HCT116 (cell line): ENCODE data around the gene BZW2. TPM values are rescaled to one million over a fixed set of nuclear protein-coding genes. Genes with fewer than 3 reads are reported as not detected.

ENCODE experiments used
- ATAC-seq: fragments of 200-7000 bp; cut with Tn5 transposase; 2 replicates; pipeline ENCODE4 v1.9.1; 2020; ENCODE audit warnings: mild to moderate bottlenecking, moderate library complexity
- BruUV-seq: library from RNA; stranded (reverse); fragments of 400-500 nt; replicated peaks from 2 replicates; lab custom pipeline; 2021; lab: Mats Ljungman, UMichigan
- CTCF ChIA-PET: fragments of 300-600 bp; sonication (Branson Sonifier 250); formaldehyde crosslinking; loops from one replicate; lab custom pipeline; 2021; ENCODE audit warnings: antibody characterized with exemption; lab: Charles Lee
- POLR2A ChIA-PET: fragments of 300-600, 350-600 bp; sonication (Branson Sonifier 250); formaldehyde crosslinking; loops from one replicate; lab custom pipeline; 2021; ENCODE audit warnings: antibody characterized with exemption; lab: Charles Lee
- RAD21 ChIA-PET, 2 experiments: fragments of 300-600 bp; sonication (Branson Sonifier 250); formaldehyde crosslinking; loops; one replicate each; lab custom pipeline; 2023; ENCODE audit warnings: low total read pairs in 2 of 2; ENCODE audit not compliant: uncharacterized antibody in 2 of 2, unreplicated experiment in 2 of 2, low non-redundant PET in 1 of 2; lab: Charles Lee
- DNase-seq: peaks from one replicate; pipeline ENCODE4 v3.0.0-alpha.2; 2010; ENCODE audit warnings: low read depth, low spot score
- H2AFZ ChIP-seq: fragments of 200-600 bp; shearing (Covaris generic), sonication (generic); 2 replicates; pipeline ENCODE4 v1.6.1; 2017; ENCODE audit warnings: low read depth, mixed run types, mixed read lengths, antibody characterized with exemption, low read length; ENCODE audit not compliant: poor library complexity, severe bottlenecking
- H3K27ac ChIP-seq: 2 replicates; pipeline ENCODE4 v1.5.1; 2012; ENCODE audit warnings: low read depth, low read length
- H3K27me3 ChIP-seq: fragments of 200-600 bp; sonication (generic); 2 replicates; pipeline ENCODE4 v1.6.1; 2016; ENCODE audit warnings: mixed run types, low read length, mixed read lengths; ENCODE audit not compliant: insufficient read depth
- H3K36me3 ChIP-seq, 2 experiments: fragments of 200-500 bp in 1 of 2; fragments of 200-600 bp in 1 of 2; sonication (Bioruptor generic) in 1 of 2; sonication (generic) in 1 of 2; 2 replicates each; pipeline versions ENCODE4 v1.5.1 to v1.6.1; 2014 to 2016; ENCODE audit warnings: low read length in 2 of 2, inconsistent platforms in 1 of 2, mixed read lengths in 1 of 2, mixed run types in 1 of 2; ENCODE audit not compliant: insufficient read depth in 2 of 2, control insufficient read depth in 1 of 2
- H3K4me1 ChIP-seq, 2 experiments: fragments of 200-600 bp in 1 of 2; sonication (generic) in 1 of 2; 2 replicates each; pipeline versions ENCODE4 v1.5.1 to v1.6.1; 2012 to 2017; ENCODE audit warnings: low read length in 2 of 2, inconsistent platforms in 1 of 2, mild to moderate bottlenecking in 1 of 2, mixed read lengths in 1 of 2, mixed run types in 1 of 2, moderate library complexity in 1 of 2; ENCODE audit not compliant: insufficient read depth in 2 of 2, control insufficient read depth in 1 of 2
- H3K4me2 ChIP-seq: fragments of 200-600 bp; sonication (generic); 2 replicates; pipeline ENCODE4 v1.6.1; 2017; ENCODE audit warnings: mixed run types, low read length, mixed read lengths
- H3K4me3 ChIP-seq, 2 experiments: fragments of 200-600 bp in 1 of 2; sonication (generic) in 1 of 2; replicated peaks in 1 of 2; 2 replicates each; pipeline ENCODE4 v1.5.1; 2011 to 2016; ENCODE audit warnings: low read length in 2 of 2, control low read depth in 1 of 2, low read depth in 1 of 2, mild to moderate bottlenecking in 1 of 2, mixed read lengths in 1 of 2, mixed run types in 1 of 2
- H3K79me2 ChIP-seq: fragments of 200-600 bp; sonication (generic); 2 replicates; pipeline ENCODE4 v1.6.1; 2017; ENCODE audit warnings: mild to moderate bottlenecking, mixed run types, low read length, moderate library complexity, mixed read lengths; ENCODE audit not compliant: insufficient read depth
- H3K9ac ChIP-seq: fragments of 200-600 bp; sonication (generic); 2 replicates; pipeline ENCODE4 v1.6.1; 2016; ENCODE audit warnings: low read length, mixed read lengths
- H3K9me2 ChIP-seq: fragments of 200-600 bp; sonication (generic), shearing (Covaris generic); 2 replicates; pipeline ENCODE4 v1.6.1; 2017; ENCODE audit warnings: mixed run types, mild to moderate bottlenecking, moderate library complexity; ENCODE audit not compliant: insufficient read depth
- H3K9me3 ChIP-seq, 2 experiments: fragments of 200-500 bp in 1 of 2; fragments of 200-600 bp in 1 of 2; sonication (Bioruptor generic) in 1 of 2; sonication (generic) in 1 of 2; 2 replicates each; pipeline ENCODE4 v1.6.1; 2014 to 2017; ENCODE audit warnings: low read length in 2 of 2, mixed read lengths in 2 of 2, inconsistent platforms in 1 of 2, low read depth in 1 of 2, mild to moderate bottlenecking in 1 of 2, mixed run types in 1 of 2, moderate library complexity in 1 of 2; ENCODE audit not compliant: control insufficient read depth in 1 of 2, insufficient read depth in 1 of 2
- H4K20me1 ChIP-seq: fragments of 200-600 bp; sonication (generic), shearing (Covaris generic); 2 replicates; pipeline ENCODE4 v1.6.1; 2017; ENCODE audit warnings: mixed run types, mild to moderate bottlenecking, moderate library complexity; ENCODE audit not compliant: insufficient read depth
- CBX3 ChIP-seq: IDR thresholded peaks from 2 replicates; pipeline ENCODE4 v1.6.1; 2012; ENCODE audit warnings: low read depth
- EGR1 ChIP-seq: IDR thresholded peaks from 2 replicates; pipeline ENCODE4 v1.6.1; 2012; ENCODE audit warnings: low read depth
- EZH2 ChIP-seq: fragments of 200-600 bp; sonication (generic); IDR thresholded peaks from 2 replicates; pipeline ENCODE4 v1.6.1; 2017; ENCODE audit warnings: antibody characterized with exemption, mixed run types
- EZH2phosphoT487 ChIP-seq: fragments of 200-600 bp; IDR thresholded peaks from 2 replicates; pipeline ENCODE4 v1.6.1; 2018; ENCODE audit warnings: antibody characterized with exemption, borderline replicate concordance
- RAD21 ChIP-seq: IDR thresholded peaks from 2 replicates; pipeline ENCODE4 v1.6.1; 2012; ENCODE audit warnings: low read depth, mild to moderate bottlenecking
- REST ChIP-seq: IDR thresholded peaks from 2 replicates; pipeline ENCODE4 v1.6.1; 2012; ENCODE audit warnings: low read depth
- SP1 ChIP-seq: IDR thresholded peaks from 2 replicates; pipeline ENCODE4 v1.6.1; 2012; ENCODE audit warnings: low read depth
- SRF ChIP-seq: IDR thresholded peaks from 2 replicates; pipeline ENCODE4 v1.6.1; 2012; ENCODE audit warnings: low read depth
- TCF7L2 ChIP-seq: IDR thresholded peaks from 2 replicates; pipeline ENCODE4 v1.7.0; 2011; ENCODE audit warnings: borderline replicate concordance, inconsistent platforms; ENCODE audit not compliant: insufficient read depth, insufficient read length; ENCODE audit errors: extremely low read depth
- ZFX ChIP-seq: fragments of 450-650 bp; IDR thresholded peaks from 2 replicates; pipeline ENCODE4 v1.6.1; 2017
- ZNF274 ChIP-seq: fragments of 200-500 bp; sonication (Bioruptor generic); IDR thresholded peaks from 2 replicates; pipeline ENCODE4 v1.6.1; 2014; ENCODE audit warnings: mild to moderate bottlenecking, low read depth, low read length, inconsistent platforms
- intact Hi-C: fragments of 100-400 bp; cut with micrococcal nuclease; formaldehyde crosslinking; loops from 2 replicates; pipeline ENCODE4 v1.10.0; 2022
- total RNA-seq: library from RNA; stranded (reverse); gene quantifications from one replicate; pipeline ENCODE4 v1.2.1, GENCODE V29; 2021; ENCODE audit not compliant: unreplicated experiment
- TF ChIP-seq, protein P1 (sequence below): IDR thresholded peaks from 2 replicates; pipeline ENCODE4 v1.6.1; 2011; ENCODE audit warnings: mild to moderate bottlenecking, low read length, moderate library complexity; ENCODE audit not compliant: insufficient replicate concordance; ENCODE audit errors: extremely low read depth

BZW2 gene
- total RNA-seq, 1 experiment from 2014 or later, result 119 TPM

DNA sequence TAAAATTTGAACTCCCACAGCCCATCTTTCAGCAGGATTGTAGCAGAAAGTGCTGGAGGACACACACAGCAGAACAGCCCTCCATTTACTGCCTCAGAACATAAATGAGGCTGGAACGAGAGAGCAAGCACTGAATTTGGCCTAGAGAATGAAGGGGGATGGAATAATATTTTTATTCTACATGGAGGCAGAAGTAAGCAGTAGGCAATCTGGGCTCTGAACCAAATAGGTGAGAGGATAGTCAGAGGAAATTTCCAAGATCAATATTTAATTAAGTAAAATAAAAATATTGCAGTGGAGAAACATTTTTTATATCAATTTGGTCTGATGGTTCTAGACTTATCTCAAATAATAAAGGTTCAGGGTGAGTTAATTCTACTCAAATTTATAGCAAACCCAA, 78.4 kb downstream of the BZW2 start:
- RAD21 ChIA-PET, result no interaction called here
- DNase-seq (no peak), ATAC-seq (no peak)
- BruUV-seq, result no TSS peak
- CTCF ChIA-PET, result no interaction called here
- no peak overlapping the region for H3K9ac ChIP-seq
- H4K20me1 ChIP-seq, result no peaks in the 10 kb centered on the region
- no peaks in the 10 kb centered on the region for H3K4me1 ChIP-seq
- H3K79me2 ChIP-seq, result no peaks in the 10 kb centered on the region
- POLR2A ChIA-PET, result no interaction called here
- no peak for TF ChIP-seq SP1
- no peak for TF ChIP-seq SRF
- no peak for TF ChIP-seq TCF7L2
- no peaks in the 10 kb centered on the region for H3K9me2 ChIP-seq
- no peak overlapping the region for H3K27ac ChIP-seq
- intact Hi-C loops, result no loop called here
- no peaks in the 10 kb centered on the region for H3K9me3 ChIP-seq
- no peaks in the 10 kb centered on the region for H3K36me3 ChIP-seq
- H3K27me3 ChIP-seq, result no peaks in the 10 kb centered on the region
- no peak overlapping the region for H2AFZ ChIP-seq
- no peak overlapping the region for H3K4me3 ChIP-seq
- H3K4me2 ChIP-seq, result no peak overlapping the region

DNA sequence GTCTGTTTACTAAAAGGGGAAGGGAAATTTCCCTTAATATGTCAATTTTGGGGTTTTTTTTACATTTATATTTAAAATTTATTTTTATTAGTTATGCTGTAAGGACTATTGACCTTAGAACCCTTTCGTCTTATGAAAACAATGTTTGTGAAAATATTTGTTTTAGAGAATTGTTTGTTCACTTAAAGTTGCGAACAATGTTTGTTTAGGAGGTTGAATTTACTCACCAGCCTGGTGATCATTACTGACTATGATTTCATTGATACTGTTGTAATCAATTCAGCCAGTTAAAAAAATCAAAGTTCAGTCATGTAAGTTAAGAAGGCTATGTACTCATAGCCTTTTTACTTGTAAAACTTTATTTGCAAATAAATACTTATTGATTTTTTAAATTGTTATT, 80.2 kb downstream of the BZW2 start:
- no peak overlapping the region for H3K27ac ChIP-seq
- no peaks in the 10 kb centered on the region for H3K4me1 ChIP-seq
- H3K9me3 ChIP-seq, result no peaks in the 10 kb centered on the region
- no peaks in the 10 kb centered on the region for H3K9me2 ChIP-seq
- no peak for ATAC-seq
- CTCF ChIA-PET, result no interaction called here
- POLR2A ChIA-PET, result no interaction called here
- no peak for TF ChIP-seq ZFX
- TF ChIP-seq EGR1, result no peak
- TF ChIP-seq, protein P1, sequence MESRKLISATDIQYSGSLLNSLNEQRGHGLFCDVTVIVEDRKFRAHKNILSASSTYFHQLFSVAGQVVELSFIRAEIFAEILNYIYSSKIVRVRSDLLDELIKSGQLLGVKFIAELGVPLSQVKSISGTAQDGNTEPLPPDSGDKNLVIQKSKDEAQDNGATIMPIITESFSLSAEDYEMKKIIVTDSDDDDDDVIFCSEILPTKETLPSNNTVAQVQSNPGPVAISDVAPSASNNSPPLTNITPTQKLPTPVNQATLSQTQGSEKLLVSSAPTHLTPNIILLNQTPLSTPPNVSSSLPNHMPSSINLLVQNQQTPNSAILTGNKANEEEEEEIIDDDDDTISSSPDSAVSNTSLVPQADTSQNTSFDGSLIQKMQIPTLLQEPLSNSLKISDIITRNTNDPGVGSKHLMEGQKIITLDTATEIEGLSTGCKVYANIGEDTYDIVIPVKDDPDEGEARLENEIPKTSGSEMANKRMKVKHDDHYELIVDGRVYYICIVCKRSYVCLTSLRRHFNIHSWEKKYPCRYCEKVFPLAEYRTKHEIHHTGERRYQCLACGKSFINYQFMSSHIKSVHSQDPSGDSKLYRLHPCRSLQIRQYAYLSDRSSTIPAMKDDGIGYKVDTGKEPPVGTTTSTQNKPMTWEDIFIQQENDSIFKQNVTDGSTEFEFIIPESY, result no peak
- TF ChIP-seq SP1, result no peak
- TF ChIP-seq EZH2phosphoT487, result no peak
- TF ChIP-seq REST, result no peak
- no peak for TF ChIP-seq RAD21
- no peak for TF ChIP-seq EZH2
- TF ChIP-seq ZNF274, result no peak
- TF ChIP-seq CBX3, result no peak
- TF ChIP-seq, all 23 proteins: peak for 0
- no peaks in the 10 kb centered on the region for H4K20me1 ChIP-seq
- no peaks in the 10 kb centered on the region for H3K27me3 ChIP-seq
- DNase-seq, result no peak
- H3K79me2 ChIP-seq, result no peaks in the 10 kb centered on the region
- H3K9ac ChIP-seq, result no peak overlapping the region
- H2AFZ ChIP-seq, result no peak overlapping the region
- intact Hi-C loops, result no loop called here
- H3K36me3 ChIP-seq, result no peaks in the 10 kb centered on the region
- no TSS peak for BruUV-seq
- RAD21 ChIA-PET, result no interaction called here
- no peak overlapping the region for H3K4me3 ChIP-seq
- H3K4me2 ChIP-seq, result no peak overlapping the region
